ENCODE results near the gene TRHDE.

- TF ChIP-seq GABPB1 (CRISPR knock-in tag; IDR thresholded peaks at IDR 0.05) (no peak), MYC (CRISPR knock-in tag; IDR thresholded peaks at IDR 0.05; ENCODE audit: borderline replicate concordance) (no peak), NR2F2 (IDR thresholded peaks at IDR 0.05; ENCODE audit: borderline replicate concordance, low read depth) (no peak), RXRB (CRISPR knock-in tag; IDR thresholded peaks at IDR 0.05; ENCODE audit: borderline replicate concordance) (no peak), SOX5 (CRISPR knock-in tag; IDR thresholded peaks at IDR 0.05; ENCODE audit: borderline replicate concordance) (no peak), SP2 (CRISPR knock-in tag; IDR thresholded peaks at IDR 0.05) (no peak), ATF2 (CRISPR knock-in tag; IDR thresholded peaks at IDR 0.05) (no peak), PRDM15 (CRISPR knock-in tag; IDR thresholded peaks at IDR 0.05) (no peak), GTF2F1 (IDR thresholded peaks at IDR 0.05; ENCODE audit: low read length) (no peak), EZH2 (conservative IDR thresholded peaks at IDR 0.05; ENCODE audit: low read depth, low read length) (no peak), CREM (IDR thresholded peaks at IDR 0.05) (no peak), CREM (CRISPR knock-in tag; IDR thresholded peaks at IDR 0.05) (no peak), ZNF710 (CRISPR knock-in tag; IDR thresholded peaks at IDR 0.05; ENCODE audit: borderline replicate concordance) (no peak), POLR2A (IDR thresholded peaks at IDR 0.05; ENCODE audit: insufficient read depth in 1 of 2, low read depth in 2 of 2, low read length in 2 of 2) (no peak)
- TF ChIP-seq, protein P1, sequence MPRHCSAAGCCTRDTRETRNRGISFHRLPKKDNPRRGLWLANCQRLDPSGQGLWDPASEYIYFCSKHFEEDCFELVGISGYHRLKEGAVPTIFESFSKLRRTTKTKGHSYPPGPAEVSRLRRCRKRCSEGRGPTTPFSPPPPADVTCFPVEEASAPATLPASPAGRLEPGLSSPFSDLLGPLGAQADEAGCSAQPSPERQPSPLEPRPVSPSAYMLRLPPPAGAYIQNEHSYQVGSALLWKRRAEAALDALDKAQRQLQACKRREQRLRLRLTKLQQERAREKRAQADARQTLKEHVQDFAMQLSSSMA (CRISPR knock-in tag; IDR thresholded peaks at IDR 0.05), result no peak
Observed at GRCh38 chr12:72647139-72647538, 375.0 kb downstream of the TRHDE start.
